Suprapubic skin (tissue), 4 donors: Measurements from ENCODE around the gene DES.

ENCODE experiments used
- CTCF ChIP-seq, 2 donors: fragments of 200-600 bp in 1 of 2; fragments of 450-650 bp in 1 of 2; sonication (generic) in 1 of 2; IDR thresholded peaks; one replicate each; pipeline ENCODE4 v1.5.1; 2016 to 2019; ENCODE audit warnings: antibody characterized with exemption in 2 of 2, mild to moderate bottlenecking in 1 of 2, moderate library complexity in 1 of 2
- POLR2A ChIP-seq, 2 donors: fragments of 450-650 bp; IDR thresholded peaks; one replicate each; pipeline ENCODE4 v1.6.1; 2017; ENCODE audit warnings: antibody characterized with exemption in 2 of 2, mild to moderate bottlenecking in 2 of 2, moderate library complexity in 2 of 2
- POLR2AphosphoS5 ChIP-seq, 3 donors: sonication (generic); formaldehyde crosslinking; IDR thresholded peaks; one replicate each; pipeline ENCODE4 v1.6.1; 2017; ENCODE audit warnings: antibody characterized with exemption in 3 of 3

- no peak for TF ChIP-seq CTCF (IDR thresholded peaks at IDR 0.05)
- TF ChIP-seq POLR2A (IDR thresholded peaks at IDR 0.05): no peak
- no peak for TF ChIP-seq POLR2AphosphoS5 (IDR thresholded peaks at IDR 0.05)
Observed at GRCh38 chr2:219443697-219444023, 25.5 kb downstream of the DES start.
